OCI-M2 (cell line): ENCODE measurements around the gene EHD4.

Experiments used
- DNase-seq: peaks from one replicate; lab custom pipeline; 2025; ENCODE audit not compliant: unreplicated experiment; lab: John Stamatoyannopoulos, UW

The EHD4 gene

GRCh38 chr15:41958002-41958420, 14.3 kb downstream of the EHD4 start:
- no peak for DNase-seq

- DNase-seq: no peak
These were observed 15.1 kb downstream of the EHD4 start for GRCh38 chr15:41957021-41957897.

GRCh38 chr15:41955807-41956525, 16.4 kb downstream of the EHD4 start:
- no peak for DNase-seq

GRCh38 chr15:41955100-41955499, 17.3 kb downstream of the EHD4 start:
- DNase-seq: no peak

- DNase-seq: no peak
These were observed 18.3 kb downstream of the EHD4 start for GRCh38 chr15:41954036-41954435.

GRCh38 chr15:41952013-41952563, 20.3 kb downstream of the EHD4 start:
- DNase-seq: no peak

GRCh38 chr15:41951571-41951970, 20.8 kb downstream of the EHD4 start:
- no peak for DNase-seq

- no peak for DNase-seq
These were observed 21.9 kb downstream of the EHD4 start for GRCh38 chr15:41950489-41950888.

GRCh38 chr15:41950127-41950483, 22.3 kb downstream of the EHD4 start:
- no peak for DNase-seq

- DNase-seq: no peak
These were observed 22.8 kb downstream of the EHD4 start for GRCh38 chr15:41949401-41950126.

GRCh38 chr15:41948490-41948889, 23.9 kb downstream of the EHD4 start:
- no peak for DNase-seq

GRCh38 chr15:41946970-41947369, 25.4 kb downstream of the EHD4 start:
- no peak for DNase-seq

GRCh38 chr15:41945731-41946130, 26.6 kb downstream of the EHD4 start:
- no peak for DNase-seq

- no peak for DNase-seq
These were observed 27.1 kb downstream of the EHD4 start for GRCh38 chr15:41945221-41945620.

- no peak for DNase-seq
These were observed 27.9 kb downstream of the EHD4 start for GRCh38 chr15:41944313-41944940.

- no peak for DNase-seq
These were observed 28.6 kb downstream of the EHD4 start for GRCh38 chr15:41943543-41944312.

GRCh38 chr15:41942886-41943285, 29.5 kb downstream of the EHD4 start:
- DNase-seq: no peak

GRCh38 chr15:41941644-41942415, 30.5 kb downstream of the EHD4 start:
- no peak for DNase-seq

- DNase-seq: no peak
These were observed 31.9 kb downstream of the EHD4 start for GRCh38 chr15:41940441-41940857.
